Smooth muscle cell (in vitro differentiated cells): ENCODE data around the gene TNRC18. TPM values are rescaled to one million over a fixed set of nuclear protein-coding genes. Genes with fewer than 3 reads are reported as not detected.
A peak's percentile ranks its signal among the peaks of the same experiment; 100 is the strongest.

ENCODE experiments used
- DNase-seq: peaks from one replicate; lab custom pipeline; 2025; ENCODE audit not compliant: unreplicated experiment; lab: John Stamatoyannopoulos, UW
- H2AFZ ChIP-seq: fragments of 200-600 bp; sonication (generic); 2 replicates; pipeline ENCODE4 v1.6.0; 2016; ENCODE audit warnings: antibody characterized with exemption, low read depth, mild to moderate bottlenecking
- H3F3A ChIP-seq: fragments of 200-600 bp; sonication (generic); 2 replicates; pipeline ENCODE4 v1.6.0; 2017; ENCODE audit warnings: antibody characterized with exemption, low read depth
- H3K27ac ChIP-seq: fragments of 200-600 bp; sonication (generic); 2 replicates; pipeline ENCODE4 v1.5.1; 2016; ENCODE audit warnings: low read depth, mild to moderate bottlenecking
- H3K27me3 ChIP-seq: fragments of 200-600 bp; sonication (generic); 2 replicates; pipeline ENCODE4 v1.6.1; 2016; ENCODE audit warnings: low read depth, mild to moderate bottlenecking
- H3K36me3 ChIP-seq: fragments of 200-600 bp; sonication (generic); 2 replicates; pipeline ENCODE4 v1.5.1; 2016; ENCODE audit warnings: low read depth
- H3K4me1 ChIP-seq: fragments of 200-600 bp; sonication (generic); 2 replicates; pipeline ENCODE4 v1.5.1; 2016; ENCODE audit warnings: low read depth
- H3K4me2 ChIP-seq: fragments of 200-600 bp; sonication (generic); 2 replicates; pipeline ENCODE4 v1.6.0; 2016; ENCODE audit warnings: mild to moderate bottlenecking
- H3K4me3 ChIP-seq: fragments of 200-600 bp; sonication (generic); 2 replicates; pipeline ENCODE4 v1.5.1; 2016; ENCODE audit warnings: mild to moderate bottlenecking
- H3K79me2 ChIP-seq: fragments of 200-600 bp; sonication (generic); 2 replicates; pipeline ENCODE4 v1.6.0; 2016; ENCODE audit warnings: low read depth, mild to moderate bottlenecking
- H3K9ac ChIP-seq: fragments of 200-600 bp; sonication (generic); 2 replicates; pipeline ENCODE4 v1.6.0; 2016; ENCODE audit warnings: low read depth
- H3K9me3 ChIP-seq: fragments of 200-600 bp; sonication (generic); replicated peaks from 2 replicates; pipeline ENCODE4 v1.5.1; 2016; ENCODE audit warnings: low read depth
- H4K20me1 ChIP-seq: fragments of 200-600 bp; sonication (generic); 2 replicates; pipeline ENCODE4 v1.6.0; 2016; ENCODE audit warnings: low read depth
- WGBS: methylation state at CpG from one replicate; pipeline ENCODE4 v1.1.7; 2016; ENCODE audit warnings: low lambda C conversion rate; 5-methylcytosine and 5-hydroxymethylcytosine counted together
- polyA plus RNA-seq: library from polyadenylated mRNA; unstranded; fragments of >200 nt; fragmentation: Nextera tagmentation; extraction: Ambion mirVana; gene quantifications from 2 replicates; pipeline ENCODE4 v1.2.1, GENCODE V29; 2016
- total RNA-seq: library from RNA; depleted of rRNA; stranded (reverse); fragments of >200 nt; gene quantifications from 2 replicates; pipeline ENCODE4 v1.2.3, GENCODE V29; 2014
- TF ChIP-seq, protein P1 (sequence below): fragments of 200-600 bp; sonication (generic); IDR thresholded peaks from 2 replicates; pipeline ENCODE4 v1.5.1; 2017; ENCODE audit warnings: borderline replicate concordance, mild to moderate bottlenecking, antibody characterized with exemption; ENCODE audit not compliant: insufficient read depth, poor library complexity, severe bottlenecking

TNRC18 gene
- total and polyA plus RNA-seq, 2 experiments from 2014 or later, result 6.4 to 40.3 TPM

DNA sequence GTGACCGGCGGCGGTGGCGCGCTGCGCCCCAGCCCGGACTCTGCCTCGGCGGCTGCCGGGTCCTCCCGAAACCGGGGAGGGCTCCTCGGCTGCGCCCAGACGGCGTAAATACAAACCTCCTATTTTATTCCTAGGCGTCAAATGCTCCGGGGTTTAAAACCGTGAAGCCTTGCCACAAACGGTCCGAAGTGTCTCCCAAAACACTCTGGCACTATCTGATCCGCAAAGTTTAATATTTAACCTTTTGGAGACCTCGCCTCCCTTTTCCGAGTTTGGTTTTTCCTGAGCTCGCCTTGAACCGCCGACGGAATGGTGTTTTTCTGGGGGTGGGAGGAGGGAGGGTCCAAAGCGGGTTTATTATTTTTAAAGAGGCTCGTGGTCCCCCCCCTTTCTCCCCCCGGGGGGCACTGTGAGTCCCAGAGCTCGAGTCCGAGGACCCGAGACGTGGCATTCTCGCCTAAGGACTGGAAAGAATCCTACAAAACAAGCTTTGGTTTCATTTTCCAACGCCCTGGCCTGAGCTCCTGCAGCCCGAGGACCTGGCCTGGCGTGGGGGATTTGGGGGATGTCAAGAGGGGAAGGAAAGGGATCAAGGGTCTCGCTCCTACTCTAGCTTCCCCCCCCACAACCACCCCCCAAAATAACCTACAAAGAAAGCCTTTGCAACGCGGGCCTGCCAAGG lies 1.8 kb downstream of the TNRC18 start:
- H3K4me3 ChIP-seq, result peak overlapping the region; percentile 98
- TF ChIP-seq, protein P1, sequence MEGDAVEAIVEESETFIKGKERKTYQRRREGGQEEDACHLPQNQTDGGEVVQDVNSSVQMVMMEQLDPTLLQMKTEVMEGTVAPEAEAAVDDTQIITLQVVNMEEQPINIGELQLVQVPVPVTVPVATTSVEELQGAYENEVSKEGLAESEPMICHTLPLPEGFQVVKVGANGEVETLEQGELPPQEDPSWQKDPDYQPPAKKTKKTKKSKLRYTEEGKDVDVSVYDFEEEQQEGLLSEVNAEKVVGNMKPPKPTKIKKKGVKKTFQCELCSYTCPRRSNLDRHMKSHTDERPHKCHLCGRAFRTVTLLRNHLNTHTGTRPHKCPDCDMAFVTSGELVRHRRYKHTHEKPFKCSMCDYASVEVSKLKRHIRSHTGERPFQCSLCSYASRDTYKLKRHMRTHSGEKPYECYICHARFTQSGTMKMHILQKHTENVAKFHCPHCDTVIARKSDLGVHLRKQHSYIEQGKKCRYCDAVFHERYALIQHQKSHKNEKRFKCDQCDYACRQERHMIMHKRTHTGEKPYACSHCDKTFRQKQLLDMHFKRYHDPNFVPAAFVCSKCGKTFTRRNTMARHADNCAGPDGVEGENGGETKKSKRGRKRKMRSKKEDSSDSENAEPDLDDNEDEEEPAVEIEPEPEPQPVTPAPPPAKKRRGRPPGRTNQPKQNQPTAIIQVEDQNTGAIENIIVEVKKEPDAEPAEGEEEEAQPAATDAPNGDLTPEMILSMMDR, result no peak
- H3K79me2 ChIP-seq, result peaks cover 65% of the 10 kb centered on the region
- peaks cover 43% of the 10 kb centered on the region for H4K20me1 ChIP-seq
- peaks cover 7% of the 10 kb centered on the region for H3F3A ChIP-seq
- no peaks in the 10 kb centered on the region for H3K27me3 ChIP-seq
- peak overlapping the region; percentile 100 for H3K4me2 ChIP-seq
- whole genome bisulfite sequencing, result under 1% methylated on average over 42 of the region's 42 CpGs
- no peak overlapping the region for H2AFZ ChIP-seq
- no peaks in the 10 kb centered on the region for H3K36me3 ChIP-seq
- H3K9ac ChIP-seq, result peak overlapping the region; percentile 92
- H3K9me3 ChIP-seq, result no peaks in the 10 kb centered on the region
- H3K4me1 ChIP-seq, result peaks cover 22% of the 10 kb centered on the region
- DNase-seq, result no peak
- peak overlapping the region; percentile 91 for H3K27ac ChIP-seq

DNA sequence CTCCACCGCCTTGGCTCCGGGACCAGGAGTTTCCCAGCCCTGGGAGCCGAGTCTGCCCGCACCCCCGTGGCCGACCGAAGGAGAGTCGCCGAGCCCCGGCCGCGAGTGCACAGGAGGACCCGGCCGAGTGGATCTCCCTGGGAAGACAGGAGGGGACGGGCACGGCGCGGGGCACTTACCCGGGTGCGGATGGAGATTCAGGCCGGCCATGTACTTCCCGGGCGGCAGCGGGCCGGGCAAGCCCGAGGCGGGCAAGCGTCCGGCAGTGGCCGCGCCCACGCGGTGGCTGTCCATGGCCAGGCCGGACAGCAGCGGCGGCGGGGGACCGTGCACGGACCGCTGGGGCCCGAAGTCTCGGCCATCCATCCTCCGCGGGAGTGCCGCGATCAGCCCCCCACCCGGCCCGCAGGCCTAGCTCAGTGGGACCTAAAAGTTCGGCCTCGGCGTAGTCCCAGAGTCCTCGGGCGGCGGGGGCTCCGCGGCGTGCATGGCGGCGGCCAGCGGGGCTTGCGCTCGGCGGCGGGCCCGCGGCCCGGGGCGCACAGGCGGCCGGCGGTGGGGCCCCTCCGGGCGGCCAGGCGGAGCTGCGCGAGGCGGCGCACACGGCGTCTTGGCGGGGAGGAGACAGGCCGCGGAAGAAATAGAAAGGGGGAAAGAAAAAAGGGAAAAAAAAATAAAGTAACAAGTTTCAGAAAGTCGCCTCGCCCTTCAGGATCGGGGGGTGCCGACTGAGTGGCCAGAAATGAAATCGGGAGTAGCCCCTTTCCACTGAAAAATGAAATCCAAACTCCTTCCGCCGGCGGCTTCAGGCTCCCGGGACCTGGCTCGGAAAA lies 2.5 kb downstream of the TNRC18 start:
- Histone ChIP-seq H3K79me2 (peaks cover 73% of the 10 kb centered on the region), H4K20me1 (peaks cover 50% of the 10 kb centered on the region), H3F3A (peaks cover 7% of the 10 kb centered on the region), H2AFZ (no peak overlapping the region), H3K27me3 (no peaks in the 10 kb centered on the region), H3K4me2 (peak overlapping the region; percentile 100), H3K4me1 (peaks cover 22% of the 10 kb centered on the region), H3K4me3 (peak overlapping the region; percentile 98), H3K27ac (peak overlapping the region; percentile 91), H3K9ac (peak overlapping the region; percentile 92), H3K9me3 (no peaks in the 10 kb centered on the region), H3K36me3 (no peaks in the 10 kb centered on the region)
- TF ChIP-seq, protein P1, result no peak
- under 1% methylated on average over 76 of the region's 93 CpGs for WGBS
- DNase-seq, result no peak

DNA sequence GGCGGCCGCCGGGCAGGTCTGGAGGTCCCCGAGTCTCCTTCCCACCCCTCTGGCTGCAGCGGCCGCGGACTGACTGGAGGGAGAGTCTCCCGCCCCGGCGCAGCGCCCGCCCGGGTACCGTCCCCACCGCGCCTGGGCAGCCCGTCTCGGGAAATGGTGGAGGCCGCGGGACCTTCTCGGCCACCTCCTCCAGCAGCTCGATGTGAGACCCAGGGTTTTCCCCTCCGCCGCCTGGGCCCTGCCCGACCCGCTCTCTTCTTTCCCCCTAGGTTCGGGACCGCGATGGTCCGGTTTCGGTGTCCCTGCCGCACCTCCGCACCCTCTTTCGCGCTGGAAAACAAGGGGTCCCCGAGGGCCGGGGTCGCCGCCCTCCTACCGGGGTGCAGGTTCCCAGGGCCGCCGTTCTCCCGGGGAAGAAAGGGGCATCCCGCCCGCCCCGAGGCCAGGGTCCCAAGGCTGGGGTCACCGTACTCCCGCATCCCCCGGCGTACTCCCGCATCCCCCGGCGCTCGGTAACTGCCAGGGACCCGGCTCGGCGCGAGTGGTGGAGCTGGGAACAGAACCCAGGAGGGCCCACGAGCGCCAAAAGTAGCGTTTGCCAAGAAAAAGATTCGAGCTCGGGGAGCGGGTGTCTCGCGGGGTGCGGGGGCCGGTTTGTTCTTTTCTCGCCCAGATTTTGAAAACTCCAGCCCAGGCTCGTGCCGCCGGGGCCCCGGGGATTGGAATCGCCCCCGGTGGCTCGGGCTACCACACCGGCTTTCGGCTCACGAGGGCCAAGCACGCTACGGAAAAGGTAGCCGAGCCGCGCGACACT lies 3.4 kb downstream of the TNRC18 start:
- H2AFZ ChIP-seq, result no peak overlapping the region
- H3K4me3 ChIP-seq, result peak overlapping the region; percentile 98
- H3K4me1 ChIP-seq, result peaks cover 22% of the 10 kb centered on the region
- H3K27me3 ChIP-seq, result no peaks in the 10 kb centered on the region
- peaks cover 81% of the 10 kb centered on the region for H3K79me2 ChIP-seq
- DNase-seq, result no peak
- H3K36me3 ChIP-seq, result no peaks in the 10 kb centered on the region
- H3K27ac ChIP-seq, result peak overlapping the region; percentile 55
- peak overlapping the region; percentile 100 for H3K4me2 ChIP-seq
- no peaks in the 10 kb centered on the region for H3K9me3 ChIP-seq
- peaks cover 57% of the 10 kb centered on the region for H4K20me1 ChIP-seq
- TF ChIP-seq, protein P1, result no peak
- peaks cover 7% of the 10 kb centered on the region for H3F3A ChIP-seq
- WGBS, result 2% methylated on average over 79 of the region's 85 CpGs
- peak overlapping the region; percentile 92 for H3K9ac ChIP-seq
